GM06990 (cell line): ENCODE results near the gene BMPR2.
"Not testable (repeated sequence)": the region's sequence is repeated elsewhere in the genome, so short reads cannot be mapped to it uniquely, and the experiment has no call there.

Source experiments
- DNase-seq: peaks from one replicate; pipeline ENCODE4 v3.0.0-alpha.2; 2011; ENCODE audit not compliant: insufficient read length; ENCODE audit errors: extremely low read depth
- H3K27me3 ChIP-seq: replicated peaks from 2 replicates; pipeline ENCODE4 v1.6.0; 2011; ENCODE audit warnings: low read length; ENCODE audit not compliant: control insufficient read depth, insufficient read depth
- H3K36me3 ChIP-seq: 2 replicates; pipeline ENCODE4 v1.5.1; 2011; ENCODE audit warnings: low read length; ENCODE audit not compliant: control insufficient read depth, insufficient read depth
- H3K4me3 ChIP-seq: replicated peaks from 2 replicates; pipeline ENCODE4 v1.5.1; 2011; ENCODE audit warnings: low read depth, mild to moderate bottlenecking, control low read depth, low read length
- CTCF ChIP-seq: IDR thresholded peaks from 2 replicates; pipeline ENCODE4 v1.5.1; 2011; ENCODE audit warnings: low read length, control low read depth, mild to moderate bottlenecking, inconsistent platforms; ENCODE audit not compliant: insufficient read depth, poor library complexity, severe bottlenecking

Gene BMPR2

DNA sequence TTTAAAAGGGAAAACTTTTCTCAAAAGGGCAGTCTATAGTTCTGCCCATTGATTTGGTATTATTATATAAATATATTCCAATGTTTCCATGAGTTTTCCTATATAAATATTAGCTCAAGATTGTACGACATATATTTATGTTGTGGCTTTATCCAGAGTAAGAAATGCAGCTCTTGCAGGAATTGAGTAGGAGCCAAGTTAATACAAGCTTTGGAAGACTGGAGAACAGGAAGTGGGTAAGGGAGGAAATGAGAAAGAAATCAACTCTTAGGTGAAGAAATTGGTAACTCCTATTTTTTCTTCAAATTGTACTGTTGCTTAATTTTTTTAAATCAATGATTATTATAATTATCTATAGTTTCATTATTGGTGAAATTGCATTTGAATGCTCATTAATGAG, 153.3 kb downstream of the BMPR2 start:
- H3K4me3 ChIP-seq, result no peak overlapping the region
- no peaks in the 10 kb centered on the region for H3K27me3 ChIP-seq
- no peak for TF ChIP-seq CTCF
- H3K36me3 ChIP-seq, result no peaks in the 10 kb centered on the region; the same call in none of the 2 replicates
- no peak for DNase-seq

- no peaks in the 10 kb centered on the region; the same call in none of the 2 replicates for H3K36me3 ChIP-seq
- no peak for TF ChIP-seq CTCF
- DNase-seq, result no peak
- H3K4me3 ChIP-seq, result no peak overlapping the region
- no peaks in the 10 kb centered on the region for H3K27me3 ChIP-seq
Observed at GRCh38 chr2:202530038-202530437, 153.9 kb downstream of the BMPR2 start.

DNA sequence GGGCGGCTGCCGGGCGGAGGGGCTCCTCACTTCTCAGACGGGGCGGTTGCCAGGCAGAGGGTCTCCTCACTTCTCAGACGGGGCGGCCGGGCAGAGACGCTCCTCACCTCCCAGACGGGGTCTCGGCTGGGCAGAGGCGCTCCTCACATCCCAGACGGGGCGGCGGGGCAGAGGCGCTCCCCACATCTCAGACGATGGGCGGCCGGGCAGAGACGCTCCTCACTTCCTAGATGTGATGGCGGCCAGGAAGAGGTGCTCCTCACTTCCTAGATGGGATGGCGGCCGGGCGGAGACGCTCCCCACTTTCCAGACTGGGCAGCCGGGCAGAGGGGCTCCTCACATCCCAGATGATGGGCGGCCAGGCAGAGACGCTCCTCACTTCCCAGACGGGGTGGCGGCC, 159.2 kb downstream of the BMPR2 start:
- not testable (repeated sequence) for H3K4me3 ChIP-seq, H3K27me3 ChIP-seq, DNase-seq, H3K36me3 ChIP-seq

- no peak for DNase-seq
- H3K4me3 ChIP-seq, result no peak overlapping the region
Observed at GRCh38 chr2:202541137-202541536, 165.0 kb downstream of the BMPR2 start.

DNA sequence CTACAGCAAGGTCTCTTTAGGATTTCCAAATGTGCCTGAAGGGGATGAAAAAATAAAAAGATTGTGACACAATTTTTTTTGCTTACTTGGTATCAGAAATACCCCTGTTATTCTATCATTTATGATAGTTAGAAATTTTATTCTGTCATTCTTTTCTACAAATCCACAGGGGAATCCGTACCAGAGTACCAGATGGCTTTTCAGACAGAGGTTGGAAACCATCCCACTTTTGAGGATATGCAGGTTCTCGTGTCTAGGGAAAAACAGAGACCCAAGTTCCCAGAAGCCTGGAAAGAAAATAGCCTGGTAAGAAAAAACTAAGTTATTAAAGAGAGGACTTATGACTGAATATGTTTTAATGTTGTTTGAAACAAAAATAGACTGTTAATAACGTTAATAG, 166.0 kb downstream of the BMPR2 start:
- Histone ChIP-seq H3K27me3 (no peaks in the 10 kb centered on the region), H3K4me3 (no peak overlapping the region), H3K36me3 (no peaks in the 10 kb centered on the region)
- no peak for TF ChIP-seq CTCF
- no peak for DNase-seq

More at GRCh38 chr2:202541137-202541536, 165.0 kb downstream of the BMPR2 start:
- H3K27me3 ChIP-seq, result no peaks in the 10 kb centered on the region
- TF ChIP-seq CTCF, result no peak
- no peaks in the 10 kb centered on the region for H3K36me3 ChIP-seq

GRCh38 chr2:202545523-202545922, 169.4 kb downstream of the BMPR2 start:
- Histone ChIP-seq H3K4me3 (no peak overlapping the region), H3K36me3 (no peaks in the 10 kb centered on the region), H3K27me3 (no peaks in the 10 kb centered on the region)
- TF ChIP-seq CTCF, result no peak
- DNase-seq, result no peak
